Activated naive CD8-positive, alpha-beta T cell treated with anti-CD3 and anti-CD28 coated beads, Interleukin-2, amount 50 U/mL, for 24 hours (primary cell): ENCODE data around the gene HOXA11.

Source experiments
- ATAC-seq: fragments of 150-1000 bp; cut with Tn5 transposase; one replicate; pipeline ENCODE4 v1.10.0; 2021
- DNase-seq: peaks from one replicate; pipeline ENCODE4 v3.0.0; 2021
- H3K27ac Mint-ChIP-seq: one replicate; pipeline ENCODE4 v1.8.0; 2021; ENCODE audit warnings: mild to moderate bottlenecking, mixed read lengths
- H3K27me3 Mint-ChIP-seq: one replicate; pipeline ENCODE4 v1.8.0; 2021; ENCODE audit warnings: mixed read lengths
- H3K36me3 Mint-ChIP-seq: one replicate; pipeline ENCODE4 v1.8.0; 2021; ENCODE audit warnings: low read depth, mixed read lengths
- H3K4me1 Mint-ChIP-seq: one replicate; pipeline ENCODE4 v1.8.0; 2021; ENCODE audit warnings: mixed read lengths
- H3K4me3 Mint-ChIP-seq: one replicate; pipeline ENCODE4 v1.8.0; 2021; ENCODE audit warnings: mild to moderate bottlenecking, moderate library complexity, mixed read lengths
- H3K9me3 Mint-ChIP-seq: one replicate; pipeline ENCODE4 v1.8.0; 2021; ENCODE audit warnings: mixed read lengths

Gene HOXA11

DNA sequence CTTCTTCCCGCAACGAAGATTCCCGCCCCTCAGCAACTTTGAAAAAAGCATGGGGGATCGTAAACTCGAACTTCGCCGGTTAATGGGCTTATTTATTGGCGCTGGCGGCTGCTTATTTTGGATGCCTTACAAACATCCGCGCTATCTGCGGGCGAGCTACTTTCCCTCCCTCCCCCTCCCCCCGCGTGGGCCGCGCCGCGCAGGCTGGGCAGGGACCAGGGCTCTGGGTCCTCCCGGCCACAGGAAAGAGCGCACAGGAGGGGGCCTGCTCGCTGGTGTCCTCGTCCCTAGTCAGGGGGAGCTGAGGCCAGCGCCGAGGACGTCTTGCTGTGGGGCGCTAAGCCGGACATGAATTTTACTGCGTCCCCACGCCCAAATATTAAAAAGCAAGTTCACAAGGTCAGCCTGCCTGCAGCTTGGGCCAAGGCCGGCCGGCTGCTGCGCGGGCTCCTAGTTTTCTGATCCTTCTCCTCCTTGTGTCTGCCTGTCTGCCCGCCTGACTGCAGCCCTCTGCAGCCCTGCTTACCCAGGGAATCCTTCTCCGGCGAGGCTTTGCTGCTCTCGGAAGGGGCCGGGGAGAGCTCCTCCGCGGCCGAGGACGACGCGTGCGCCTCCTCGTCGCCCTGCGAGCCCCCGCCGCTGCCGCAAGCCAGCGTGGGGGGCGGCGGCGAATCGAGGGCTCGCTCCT is 12.1 kb downstream of the HOXA11 start:
- H3K4me1 Mint-ChIP-seq = peaks cover 15% of the 10 kb centered on the region
- no peaks in the 10 kb centered on the region for H3K9me3 Mint-ChIP-seq
- H3K4me3 Mint-ChIP-seq = peak overlapping the region; percentile 24
- no peak for DNase-seq
- H3K27ac Mint-ChIP-seq = no peak overlapping the region
- no peaks in the 10 kb centered on the region for H3K36me3 Mint-ChIP-seq
- H3K27me3 Mint-ChIP-seq = peaks cover 71% of the 10 kb centered on the region
- ATAC-seq = peak; percentile 26

DNA sequence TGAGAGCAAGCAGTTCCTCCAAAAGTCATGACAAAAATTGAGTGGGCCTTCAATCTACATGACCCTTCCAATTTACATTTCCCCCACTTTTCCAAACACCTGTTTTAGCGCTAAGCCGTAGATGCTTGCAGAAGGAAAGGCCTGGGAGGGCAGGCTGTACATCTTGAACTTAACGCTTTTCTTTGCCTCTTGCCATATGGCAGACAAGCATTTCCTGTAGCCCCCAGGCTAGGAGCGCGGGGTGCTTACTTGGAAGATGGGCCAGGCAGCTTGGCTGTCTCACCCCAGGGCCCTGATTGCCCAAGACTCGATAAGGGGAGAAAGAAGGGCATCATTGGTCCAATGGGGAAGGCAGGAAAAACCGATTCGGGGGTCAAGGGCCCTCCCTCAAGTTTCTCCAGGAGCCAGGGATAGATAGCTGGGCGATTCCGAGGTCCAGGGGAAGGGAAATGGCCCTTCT is 12.7 kb downstream of the HOXA11 start:
- Mint-ChIP-seq H3K4me3 (peak overlapping the region; percentile 24), H3K27ac (peak overlapping the region; percentile 23)

GRCh38 chr7:27171637-27172314 is 13.3 kb downstream of the HOXA11 start:
- no peak for ATAC-seq
- Mint-ChIP-seq H3K9me3 (no peaks in the 10 kb centered on the region), H3K4me1 (peaks cover 18% of the 10 kb centered on the region), H3K36me3 (no peaks in the 10 kb centered on the region), H3K27ac (peak overlapping the region; percentile 23), H3K27me3 (peaks cover 77% of the 10 kb centered on the region), H3K4me3 (peak overlapping the region; percentile 36)
- no peak for DNase-seq

More for the DNA sequence above, 12.7 kb downstream of the HOXA11 start:
- Mint-ChIP-seq H3K36me3 (no peaks in the 10 kb centered on the region), H3K27me3 (peaks cover 72% of the 10 kb centered on the region), H3K9me3 (no peaks in the 10 kb centered on the region), H3K4me1 (peaks cover 15% of the 10 kb centered on the region)
- DNase-seq (no peak), ATAC-seq (no peak)

GRCh38 chr7:27171325-27171636 is 13.8 kb downstream of the HOXA11 start:
- H3K4me3 Mint-ChIP-seq = peak overlapping the region; percentile 15
- peaks cover 78% of the 10 kb centered on the region for H3K27me3 Mint-ChIP-seq
- H3K9me3 Mint-ChIP-seq = no peaks in the 10 kb centered on the region
- no peak for DNase-seq
- no peaks in the 10 kb centered on the region for H3K36me3 Mint-ChIP-seq
- H3K4me1 Mint-ChIP-seq = peaks cover 18% of the 10 kb centered on the region
- peak overlapping the region; percentile 23 for H3K27ac Mint-ChIP-seq
- ATAC-seq = no peak

DNA sequence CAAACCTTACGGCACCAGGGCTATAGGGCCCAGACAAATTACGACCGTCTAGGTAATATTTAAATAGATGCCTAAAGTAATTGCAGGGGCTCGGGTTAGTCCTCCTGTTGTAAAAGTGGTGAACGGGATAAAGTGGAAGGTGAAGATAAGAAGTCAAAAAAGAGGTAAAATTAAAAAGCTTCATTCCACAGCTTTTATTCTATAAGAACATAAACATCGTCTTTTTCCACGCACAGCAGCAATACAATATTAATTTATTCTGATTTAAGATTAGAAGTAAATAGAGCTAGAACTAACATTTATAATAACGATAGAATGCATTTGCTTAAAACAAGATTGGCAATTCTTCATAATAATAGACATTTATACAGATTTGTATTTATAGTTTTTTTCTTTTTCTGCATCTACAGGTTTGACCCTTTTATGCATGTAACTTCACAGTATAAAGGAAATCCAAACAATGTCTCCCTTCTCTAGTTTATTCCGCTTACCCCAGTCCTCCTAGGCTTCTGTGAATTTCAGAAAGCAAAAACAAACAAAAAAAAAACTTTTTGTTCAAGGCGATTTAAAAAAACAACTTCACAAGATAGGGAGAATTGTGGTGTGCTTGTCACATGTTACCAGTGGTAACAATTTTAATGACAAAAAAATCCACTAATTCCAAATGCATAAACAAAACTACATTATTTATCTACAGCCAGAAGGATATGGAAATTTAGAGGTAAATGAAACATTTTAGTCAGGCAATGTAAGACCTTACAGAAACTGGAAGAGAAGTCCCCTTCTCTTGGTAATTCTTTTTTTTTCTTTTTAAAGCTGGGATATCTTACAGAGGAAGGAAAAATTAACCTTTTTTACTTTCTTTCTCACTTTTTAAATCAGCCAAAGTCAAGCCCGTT is 14.4 kb downstream of the HOXA11 start:
- H3K4me3 Mint-ChIP-seq = peak overlapping the region; percentile 14
- peaks cover 76% of the 10 kb centered on the region for H3K27me3 Mint-ChIP-seq
- H3K36me3 Mint-ChIP-seq = no peaks in the 10 kb centered on the region
- H3K27ac Mint-ChIP-seq = no peak overlapping the region
- ATAC-seq = no peak
- H3K4me1 Mint-ChIP-seq = peaks cover 22% of the 10 kb centered on the region
- no peaks in the 10 kb centered on the region for H3K9me3 Mint-ChIP-seq
- no peak for DNase-seq

DNA sequence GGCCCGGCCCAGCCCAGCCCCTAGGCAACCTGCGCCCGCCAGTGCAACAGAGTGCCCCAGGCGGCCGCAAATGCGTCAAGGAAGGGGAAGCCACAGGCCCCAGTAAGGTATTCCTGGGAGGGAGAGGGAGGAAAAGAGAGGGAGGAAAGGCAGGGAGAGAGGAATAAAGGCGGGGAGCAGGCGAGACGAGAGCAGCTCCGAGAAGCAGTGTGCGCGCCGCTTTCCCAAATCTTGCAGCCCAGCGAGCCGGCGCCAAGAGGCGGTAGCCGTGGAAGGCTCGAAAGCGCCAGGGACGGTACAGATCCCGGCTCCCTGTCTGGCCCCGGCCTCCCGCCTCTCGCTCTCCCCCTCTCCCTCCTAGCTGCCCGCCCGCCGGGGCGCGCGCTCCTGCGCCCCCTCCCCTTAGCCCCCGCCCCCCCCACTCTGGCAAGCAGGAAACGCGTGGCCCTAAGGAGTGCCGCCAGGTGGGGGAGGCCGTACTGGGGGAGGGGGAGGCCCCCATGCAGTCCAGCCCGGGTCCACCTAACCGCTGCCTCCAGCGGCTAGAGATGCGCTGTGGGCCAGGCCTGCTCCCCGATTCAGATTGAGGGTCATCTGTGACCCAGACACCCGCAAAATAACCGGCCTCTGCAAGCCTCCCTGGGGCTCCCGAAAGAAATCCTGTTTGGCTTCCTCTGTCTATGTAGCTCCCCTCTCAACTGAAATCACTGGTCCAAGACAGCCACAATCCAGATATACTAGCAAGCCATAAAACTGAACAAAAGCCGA is 15.2 kb downstream of the HOXA11 start:
- ATAC-seq (no peak), DNase-seq (no peak)
- H3K36me3 Mint-ChIP-seq = no peaks in the 10 kb centered on the region
- peaks cover 74% of the 10 kb centered on the region for H3K27me3 Mint-ChIP-seq
- no peak overlapping the region for H3K27ac Mint-ChIP-seq
- H3K4me1 Mint-ChIP-seq = peaks cover 24% of the 10 kb centered on the region
- H3K4me3 Mint-ChIP-seq = peak overlapping the region; percentile 14
- H3K9me3 Mint-ChIP-seq = no peaks in the 10 kb centered on the region

DNA sequence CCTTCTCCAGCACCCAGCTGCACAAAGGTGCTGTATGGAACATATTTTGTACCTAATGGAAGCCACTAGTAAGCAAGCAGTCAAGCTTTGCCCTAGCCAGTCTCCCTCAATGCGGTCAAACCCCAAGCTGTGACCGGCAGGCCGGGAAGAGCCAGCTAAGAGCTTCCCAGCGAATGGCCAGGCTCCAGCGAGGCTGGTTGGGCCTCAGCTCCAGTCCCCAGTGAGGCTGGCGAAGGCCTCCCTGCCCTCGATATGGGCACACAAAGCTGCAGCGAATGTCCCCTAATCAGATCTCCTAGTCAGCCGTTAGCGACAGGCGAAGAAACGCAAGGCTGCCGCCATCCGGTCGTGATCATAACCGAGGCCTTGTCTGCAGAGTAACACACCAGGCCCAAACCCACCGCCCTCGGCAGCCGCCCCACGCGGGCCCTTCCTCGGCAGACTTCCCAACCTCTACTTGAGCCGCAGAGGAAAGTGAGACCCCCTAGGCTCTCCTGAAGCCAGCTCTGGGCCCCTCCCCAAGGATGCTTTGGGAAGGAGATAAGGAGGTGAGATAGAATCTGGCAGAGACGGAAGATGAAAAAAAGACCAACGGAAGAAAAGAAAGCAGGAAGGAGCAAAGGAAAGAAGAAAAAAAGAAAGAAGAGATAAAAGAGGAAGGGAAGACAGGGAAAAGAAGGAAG is 16.6 kb downstream of the HOXA11 start:
- Mint-ChIP-seq H3K27ac (peak overlapping the region; percentile 1), H3K4me1 (peaks cover 24% of the 10 kb centered on the region), H3K4me3 (peak overlapping the region; percentile 15), H3K9me3 (no peaks in the 10 kb centered on the region), H3K36me3 (no peaks in the 10 kb centered on the region), H3K27me3 (peaks cover 81% of the 10 kb centered on the region)
- no peak for ATAC-seq
- DNase-seq = no peak

DNA sequence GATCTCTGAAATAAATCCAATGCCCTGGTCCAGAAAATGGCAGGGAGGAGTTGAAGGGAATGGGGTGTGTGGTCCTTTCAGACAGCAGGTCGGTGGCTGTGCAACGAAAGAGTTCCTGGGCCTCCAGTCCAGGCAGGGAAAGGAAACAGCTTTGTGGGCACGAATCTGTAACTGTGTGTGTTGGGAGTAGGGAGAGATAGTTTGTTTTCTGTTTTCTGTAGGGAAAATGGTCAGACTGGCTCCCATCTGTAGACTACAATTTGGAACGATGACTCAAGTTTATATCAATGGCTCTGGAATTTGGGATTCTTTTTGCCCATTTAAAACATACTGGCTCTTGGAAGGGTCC is 17.1 kb downstream of the HOXA11 start:
- no peak for DNase-seq
- Mint-ChIP-seq H3K4me1 (peaks cover 24% of the 10 kb centered on the region), H3K9me3 (no peaks in the 10 kb centered on the region), H3K27ac (no peak overlapping the region), H3K27me3 (peaks cover 82% of the 10 kb centered on the region), H3K36me3 (no peaks in the 10 kb centered on the region), H3K4me3 (no peak overlapping the region)
- ATAC-seq = no peak

- H3K27ac Mint-ChIP-seq = peak overlapping the region; percentile 54
These were observed 18.2 kb downstream of the HOXA11 start for GRCh38 chr7:27166531-27167505.

DNA sequence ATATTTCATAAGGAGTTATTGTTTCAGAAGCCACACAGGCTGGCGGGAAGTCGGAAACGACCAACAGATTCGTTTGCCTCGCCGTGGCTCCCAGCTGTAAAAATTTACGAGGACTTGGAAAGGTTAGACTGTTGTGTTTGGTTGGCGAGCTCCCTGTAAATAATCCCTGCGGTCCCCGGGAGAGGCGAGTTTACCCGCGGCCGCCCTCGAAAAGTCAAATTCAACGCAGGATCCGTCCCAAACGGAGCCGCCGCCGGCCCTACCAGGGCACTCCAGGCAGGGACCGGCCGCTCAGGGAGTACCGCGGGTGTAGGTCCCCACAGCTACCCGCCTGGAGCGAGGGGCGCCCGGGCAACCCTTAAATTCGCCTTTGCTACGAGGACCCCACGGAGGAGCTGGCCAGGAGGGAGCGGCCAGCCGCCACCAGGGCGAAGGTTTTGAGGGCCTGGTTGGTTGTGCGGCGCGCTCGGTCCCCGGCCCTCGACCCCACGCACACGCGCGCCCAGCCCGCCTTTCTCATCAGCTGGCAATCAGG is 19.0 kb downstream of the HOXA11 start:
- Mint-ChIP-seq H3K9me3 (no peaks in the 10 kb centered on the region), H3K36me3 (no peaks in the 10 kb centered on the region), H3K27me3 (peaks cover 81% of the 10 kb centered on the region), H3K27ac (peak overlapping the region; percentile 68), H3K4me1 (peaks cover 20% of the 10 kb centered on the region), H3K4me3 (peak overlapping the region; percentile 56)
- no peak for DNase-seq
- no peak for ATAC-seq

More at GRCh38 chr7:27166531-27167505, 18.2 kb downstream of the HOXA11 start:
- Mint-ChIP-seq H3K9me3 (no peaks in the 10 kb centered on the region), H3K4me1 (peaks cover 18% of the 10 kb centered on the region), H3K27me3 (peaks cover 85% of the 10 kb centered on the region), H3K36me3 (no peaks in the 10 kb centered on the region), H3K4me3 (peak overlapping the region; percentile 24)
- no peak for DNase-seq
- no peak for ATAC-seq

- H3K27me3 Mint-ChIP-seq = peaks cover 77% of the 10 kb centered on the region
- ATAC-seq (no peak), DNase-seq (no peak)
- peak within 1 kb of the TSS; percentile 56 for H3K4me3 Mint-ChIP-seq
- H3K9me3 Mint-ChIP-seq = no peaks in the 10 kb centered on the region
- H3K27ac Mint-ChIP-seq = peak within 1 kb of the TSS; percentile 68
- peaks cover 22% of the 10 kb centered on the region for H3K4me1 Mint-ChIP-seq
- H3K36me3 Mint-ChIP-seq = no peaks in the 10 kb centered on the region
These were observed 19.7 kb downstream of the HOXA11 start, which contains the start of gene HOXA9 for GRCh38 chr7:27165089-27165995. HOXA9 (minus strand) TSS chr7:27165537; CDS start chr7:27165457, 80 bp downstream.
